Skeletal muscle tissue (tissue), 4 donors: ENCODE results near the gene MROH7. TPM values are rescaled to one million over a fixed set of nuclear protein-coding genes. Genes with fewer than 3 reads are reported as not detected.
A peak's percentile ranks its signal among the peaks of the same experiment; 100 is the strongest.

Experiments
- H3K27ac ChIP-seq: one replicate; pipeline ENCODE4 v1.7.0; 2013; ENCODE audit warnings: mild to moderate bottlenecking, low read depth, low read length, inconsistent platforms
- H3K27me3 ChIP-seq, 3 donors: one replicate each; pipeline ENCODE4 v1.7.0; 2013; ENCODE audit warnings: low read length in 3 of 3; ENCODE audit not compliant: control insufficient read depth in 3 of 3, insufficient read depth in 3 of 3
- H3K36me3 ChIP-seq, 3 donors: one replicate each; pipeline ENCODE4 v1.7.0; 2013; ENCODE audit warnings: low read length in 3 of 3; ENCODE audit not compliant: control insufficient read depth in 3 of 3, insufficient read depth in 3 of 3
- H3K4me1 ChIP-seq, 3 donors: one replicate each; pipeline ENCODE4 v1.7.0; 2013; ENCODE audit warnings: low read length in 3 of 3, mild to moderate bottlenecking in 3 of 3; ENCODE audit not compliant: control insufficient read depth in 3 of 3, insufficient read depth in 3 of 3
- H3K4me3 ChIP-seq, 3 donors: one replicate each; pipeline ENCODE4 v1.7.0; 2013; ENCODE audit warnings: low read length in 3 of 3
- H3K9ac ChIP-seq, 3 donors: one replicate each; pipeline ENCODE4 v1.7.0; 2013; ENCODE audit warnings: low read length in 3 of 3, mild to moderate bottlenecking in 3 of 3, moderate library complexity in 2 of 3, low read depth in 1 of 3
- H3K9me3 ChIP-seq, 3 donors: one replicate each; pipeline ENCODE4 v1.7.0; 2013; ENCODE audit warnings: low read length in 3 of 3; ENCODE audit not compliant: control insufficient read depth in 3 of 3
- total RNA-seq: library from RNA; depleted of rRNA; stranded (reverse); fragments of >200 nt; gene quantifications from one replicate; pipeline ENCODE4 v1.2.3, GENCODE V29; 2014
- donor health status: Osteomylitis.

Gene MROH7
- total RNA-seq, 1 donor from 2014 or later: 1.6 TPM

DNA sequence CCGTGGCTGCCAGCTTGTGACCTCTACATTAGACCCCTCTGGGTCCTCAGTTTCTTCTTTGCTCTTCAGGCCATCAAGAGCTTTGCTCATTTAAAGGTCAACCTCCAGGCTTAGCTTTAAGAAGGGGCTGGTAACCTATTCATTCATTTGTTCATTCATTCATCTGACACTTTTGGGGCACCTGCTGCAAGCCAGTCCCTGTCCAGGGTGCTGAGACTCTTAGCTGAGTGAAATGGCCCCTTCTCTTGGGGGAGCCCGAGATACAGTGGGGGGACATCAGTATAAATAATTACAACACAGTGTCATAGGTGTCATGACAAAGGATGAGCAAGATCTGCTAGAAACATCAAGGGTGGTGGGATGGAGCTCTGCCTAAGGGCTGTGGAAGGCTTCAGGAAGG is 63.6 kb downstream of the MROH7 start:
- Histone ChIP-seq H3K9me3 (no peaks in the 10 kb centered on the region), H3K4me3 (no peak overlapping the region), H3K36me3 (peaks cover 0 to 41% (median 37%) of the 10 kb centered on the region in 3 donors), H3K27ac (no peak overlapping the region), H3K27me3 (no peaks in the 10 kb centered on the region), H3K4me1 (no peaks in the 10 kb centered on the region), H3K9ac (no peak overlapping the region)

DNA sequence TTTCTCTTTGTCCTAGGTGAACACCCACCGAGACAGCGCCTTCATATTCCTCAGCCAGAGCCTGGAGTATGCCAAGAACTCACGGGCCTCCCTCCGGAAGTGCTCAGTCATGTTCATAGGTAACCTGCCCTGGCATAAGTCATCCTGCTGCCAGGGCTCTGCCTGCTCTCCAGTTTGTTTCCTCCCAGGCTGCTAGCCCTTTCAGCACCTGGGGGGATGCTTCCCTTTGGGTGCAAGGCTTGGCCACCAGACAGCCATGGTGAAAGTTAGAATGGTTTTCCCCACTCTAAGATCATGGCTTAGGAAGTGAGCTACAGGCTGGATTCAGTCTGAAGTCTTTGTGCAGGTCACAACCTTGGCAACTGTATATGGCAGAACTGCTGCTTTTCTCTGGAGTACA is 64.8 kb downstream of the MROH7 start:
- Histone ChIP-seq H3K4me1 (no peaks in the 10 kb centered on the region), H3K36me3 (peaks cover 0 to 35% (median 30%) of the 10 kb centered on the region in 3 donors), H3K9me3 (no peaks in the 10 kb centered on the region), H3K9ac (no peak overlapping the region), H3K4me3 (no peak overlapping the region), H3K27me3 (no peaks in the 10 kb centered on the region), H3K27ac (no peak overlapping the region)

DNA sequence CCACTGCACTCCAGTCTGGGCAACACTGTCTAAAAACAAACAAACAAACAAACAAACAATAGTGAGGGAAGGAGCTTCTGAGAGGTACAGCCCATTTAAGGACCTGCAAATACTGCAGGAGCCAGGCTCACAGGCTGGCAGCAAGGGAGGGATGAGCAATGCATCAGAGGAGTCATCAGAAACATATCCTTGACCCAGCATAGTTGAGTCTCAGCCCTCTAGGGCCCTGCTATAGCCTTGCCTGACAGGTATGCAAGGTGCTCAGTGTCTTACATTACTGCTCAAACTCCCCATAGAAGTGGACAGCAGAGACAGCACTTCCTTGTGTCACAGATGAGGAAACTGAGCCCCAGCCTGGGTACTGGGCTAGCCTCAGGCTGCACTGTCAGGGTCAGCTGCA is 66.8 kb downstream of the MROH7 start:
- peaks cover 0 to 24% (median 20%) of the 10 kb centered on the region in 3 donors for H3K36me3 ChIP-seq
- H3K4me1 ChIP-seq: no peaks in the 10 kb centered on the region
- H3K9ac ChIP-seq: no peak overlapping the region
- no peak overlapping the region for H3K4me3 ChIP-seq
- H3K9me3 ChIP-seq: no peaks in the 10 kb centered on the region
- H3K27me3 ChIP-seq: no peaks in the 10 kb centered on the region
- no peak overlapping the region for H3K27ac ChIP-seq

DNA sequence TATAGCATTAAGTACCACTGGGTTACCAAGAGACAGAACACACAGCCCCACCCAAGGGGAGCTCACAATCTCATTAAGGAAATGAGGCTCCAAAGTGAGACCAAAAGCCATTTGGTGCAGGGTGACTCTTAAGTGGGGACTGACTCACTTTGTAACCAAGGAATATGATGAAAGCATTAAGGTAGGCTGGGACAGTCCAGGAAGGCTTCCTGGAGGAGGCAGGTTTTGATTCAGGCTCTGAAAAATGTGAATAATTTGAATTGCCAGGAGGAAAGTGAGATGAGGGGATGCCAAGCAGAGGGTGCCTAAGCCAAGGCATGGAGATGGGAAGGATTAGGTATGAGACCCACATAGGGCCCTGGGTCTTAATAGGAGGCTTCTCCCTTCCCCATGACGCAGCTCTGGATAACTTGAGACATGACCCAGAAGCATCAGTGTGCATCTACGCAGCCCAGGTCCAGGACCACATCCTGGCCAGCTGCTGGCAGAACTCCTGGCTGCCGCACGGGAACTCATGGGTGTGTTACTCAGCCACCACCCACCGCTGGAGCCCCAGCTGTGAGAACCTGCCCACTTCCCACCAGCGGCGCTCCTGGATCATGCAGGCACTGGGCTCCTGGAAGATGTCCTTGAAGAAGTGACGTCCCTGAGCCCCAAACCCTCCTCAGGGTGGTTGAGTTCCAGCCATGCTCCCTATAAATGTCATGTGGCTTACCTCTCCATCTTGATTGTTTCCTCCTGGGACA is 68.1 kb downstream of the MROH7 start:
- H3K27me3 ChIP-seq: no peaks in the 10 kb centered on the region

DNA sequence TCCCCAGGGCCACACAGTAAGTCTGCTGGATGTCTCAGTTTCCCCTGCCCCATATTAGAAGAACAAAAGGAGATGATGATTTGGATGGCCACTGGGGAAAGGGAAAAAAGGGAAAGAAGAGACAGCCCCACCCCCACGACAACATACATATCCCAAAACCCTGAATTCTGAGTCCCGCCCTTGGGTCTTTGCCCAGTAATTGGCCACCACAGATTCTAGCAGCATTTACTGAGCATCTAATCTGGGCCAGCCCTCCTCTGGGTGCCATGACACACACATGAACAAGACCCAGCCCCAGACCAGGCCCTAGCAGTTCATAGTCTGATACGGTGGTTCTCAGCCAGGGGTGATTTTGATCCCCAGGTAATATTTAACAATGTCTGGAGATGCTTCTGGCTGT is 68.8 kb downstream of the MROH7 start:
- H3K27ac ChIP-seq: no peak overlapping the region
- H3K4me1 ChIP-seq: peaks cover 5 to 8% (median 6%) of the 10 kb centered on the region in 3 donors
- H3K27me3 ChIP-seq: no peaks in the 10 kb centered on the region
- no peak overlapping the region for H3K9ac ChIP-seq
- H3K4me3 ChIP-seq: no peak overlapping the region
- no peaks in the 10 kb centered on the region for H3K9me3 ChIP-seq
- peaks cover 0 to 19% (median 12%) of the 10 kb centered on the region in 3 donors for H3K36me3 ChIP-seq

More for the DNA sequence above, 68.1 kb downstream of the MROH7 start:
- Histone ChIP-seq H3K4me1 (peaks cover 0 to 1% (median 0%) of the 10 kb centered on the region in 3 donors), H3K4me3 (no peak overlapping the region), H3K9ac (no peak overlapping the region), H3K27ac (no peak overlapping the region), H3K36me3 (peaks cover 0 to 19% (median 14%) of the 10 kb centered on the region in 3 donors), H3K9me3 (no peaks in the 10 kb centered on the region)

DNA sequence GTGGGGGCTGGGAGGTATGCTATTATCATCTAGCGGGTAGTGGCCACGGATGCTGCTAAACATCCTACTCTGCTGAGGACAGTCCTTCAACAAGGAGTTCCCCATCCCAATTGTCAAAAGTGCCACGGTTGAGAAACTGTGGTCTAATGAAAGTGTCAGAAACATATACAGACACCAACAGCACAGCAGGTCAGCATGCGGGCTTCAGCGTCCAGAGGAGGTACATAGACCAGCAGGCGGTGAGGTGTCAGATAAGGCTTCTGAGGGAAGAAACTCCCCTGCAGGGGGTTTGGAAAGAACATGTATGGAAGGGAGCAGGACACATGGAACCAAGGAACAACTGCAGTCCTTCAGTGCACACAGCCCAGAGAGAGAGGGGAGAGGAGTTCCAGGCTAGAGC is 69.3 kb downstream of the MROH7 start:
- Histone ChIP-seq H3K9ac (no peak overlapping the region), H3K9me3 (no peaks in the 10 kb centered on the region), H3K27ac (no peak overlapping the region), H3K4me3 (no peak overlapping the region), H3K36me3 (peaks cover 0 to 16% (median 8%) of the 10 kb centered on the region in 3 donors), H3K27me3 (no peaks in the 10 kb centered on the region), H3K4me1 (peaks cover 6 to 9% (median 8%) of the 10 kb centered on the region in 3 donors)

DNA sequence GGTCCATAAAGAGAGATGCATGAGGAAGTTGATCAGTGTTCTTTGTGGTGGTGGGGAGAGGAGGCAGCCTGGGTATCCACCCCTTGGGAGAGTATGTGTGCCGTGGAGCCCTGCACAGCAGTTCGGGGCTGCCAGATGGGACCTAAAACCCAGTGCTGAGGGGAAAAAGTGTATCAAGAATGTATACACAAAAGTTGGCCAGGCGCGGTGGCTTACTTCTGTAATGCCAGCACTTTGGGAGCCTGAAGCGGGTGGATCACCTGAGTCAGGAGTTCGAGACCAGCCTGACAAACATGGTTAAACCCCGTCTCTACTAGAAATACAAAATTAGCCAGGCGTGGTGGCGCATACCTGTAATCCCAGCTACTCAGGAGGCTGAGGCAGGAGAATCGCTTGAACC is 70.0 kb downstream of the MROH7 start:
- no peak overlapping the region for H3K27ac ChIP-seq
- peaks cover 11 to 14% (median 13%) of the 10 kb centered on the region in 3 donors for H3K4me1 ChIP-seq
- no peaks in the 10 kb centered on the region for H3K27me3 ChIP-seq
- no peak overlapping the region for H3K4me3 ChIP-seq
- no peak overlapping the region for H3K9ac ChIP-seq
- peaks cover 0 to 13% (median 1%) of the 10 kb centered on the region in 3 donors for H3K36me3 ChIP-seq
- no peaks in the 10 kb centered on the region for H3K9me3 ChIP-seq

DNA sequence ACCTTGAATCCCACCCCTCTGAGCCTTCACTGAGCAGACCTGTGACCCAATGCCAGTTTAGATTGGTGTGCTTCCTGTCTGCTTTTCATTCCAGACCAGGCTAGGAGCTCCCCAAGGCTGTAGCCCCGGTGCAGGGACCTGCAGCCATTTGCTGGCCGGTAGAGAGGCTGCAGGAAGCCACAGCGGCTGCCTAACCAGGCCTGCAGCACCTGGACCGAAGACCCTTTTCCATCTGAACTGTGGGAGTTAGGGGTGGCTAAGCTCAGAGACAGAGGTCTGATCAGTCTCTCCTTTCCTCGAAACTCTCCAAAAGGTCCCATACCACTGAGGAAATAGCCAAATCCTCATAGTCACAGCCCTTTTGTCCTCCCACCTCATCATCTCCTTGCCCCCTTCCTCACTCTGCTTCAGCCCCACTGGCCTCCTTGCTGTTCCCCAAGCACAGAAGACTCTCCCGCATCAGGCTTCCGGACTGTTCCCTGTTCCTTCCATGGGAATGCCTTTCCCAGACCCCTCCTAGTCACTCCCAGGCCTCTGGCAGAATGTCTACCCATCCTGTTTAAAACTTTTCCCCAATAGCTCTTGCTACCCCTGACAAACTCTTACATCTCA is 73.4 kb downstream of the MROH7 start:
- peak overlapping the region; percentile 91 to 94 (median 92) for H3K9ac ChIP-seq
- peak overlapping the region; percentile 84 for H3K27ac ChIP-seq

DNA sequence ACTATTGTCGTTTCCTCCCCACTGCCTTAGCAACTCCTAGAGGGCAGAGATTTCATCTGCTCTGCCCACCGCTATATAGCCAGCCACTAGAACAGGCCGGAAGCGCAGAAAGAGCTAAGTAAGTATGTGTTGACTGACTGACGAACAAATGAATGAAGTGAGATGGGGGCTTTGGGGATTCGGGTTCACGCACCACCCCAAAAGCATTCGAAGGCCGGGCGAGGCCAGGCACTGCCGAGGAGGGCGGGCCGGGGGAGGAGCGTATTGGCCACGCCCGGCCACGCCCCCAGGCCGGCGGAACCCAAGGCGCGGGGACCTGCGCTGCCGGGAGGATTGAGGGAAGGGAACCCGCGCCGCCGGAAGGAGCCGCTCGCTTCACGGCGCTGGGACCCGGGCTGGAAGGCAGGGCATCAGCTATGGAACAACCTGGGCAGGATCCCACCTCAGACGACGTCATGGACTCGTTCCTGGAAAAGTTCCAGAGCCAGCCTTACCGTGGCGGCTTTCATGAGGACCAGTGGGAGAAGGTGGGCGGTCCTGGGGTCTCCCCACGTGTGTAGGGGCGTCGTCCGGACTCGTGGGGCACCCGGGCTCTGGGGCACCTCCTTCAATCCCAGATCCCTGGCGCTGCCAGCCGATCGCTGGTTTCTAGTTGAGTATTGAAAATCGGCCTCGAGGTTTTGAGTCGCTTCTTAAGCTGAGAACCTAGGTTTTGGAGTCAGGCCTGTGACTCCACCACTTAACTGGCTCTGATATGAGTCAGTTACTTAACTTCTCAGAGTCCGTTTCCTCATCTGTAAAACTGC is 74.1 kb downstream of the MROH7 start, which contains the start of gene TTC4:
TTC4 (plus strand) TSS at position 369 of the 806 bp plus-strand sequence; CDS start at position 417, 48 bp downstream.
- H3K9me3 ChIP-seq: no peaks in the 10 kb centered on the region
- H3K27me3 ChIP-seq: no peaks in the 10 kb centered on the region
- H3K36me3 ChIP-seq: peaks cover 9 to 28% (median 10%) of the 10 kb centered on the region in 3 donors
- H3K4me3 ChIP-seq: peak within 1 kb of the TSS; percentile 91 to 99 (median 95)
- H3K4me1 ChIP-seq: peaks cover 16 to 19% (median 16%) of the 10 kb centered on the region in 3 donors
- H3K27ac ChIP-seq: peak within 1 kb of the TSS; percentile 84
- H3K9ac ChIP-seq: peak within 1 kb of the TSS; percentile 91 to 94 (median 92)

More for the DNA sequence above, 73.4 kb downstream of the MROH7 start:
- H3K9me3 ChIP-seq: no peaks in the 10 kb centered on the region
- peak overlapping the region; percentile 64 to 99 (median 91) for H3K4me3 ChIP-seq
- H3K27me3 ChIP-seq: no peaks in the 10 kb centered on the region
- H3K4me1 ChIP-seq: peaks cover 16 to 19% (median 16%) of the 10 kb centered on the region in 3 donors
- H3K36me3 ChIP-seq: peaks cover 10 to 25% (median 13%) of the 10 kb centered on the region in 3 donors
